Activated effector memory CD4-positive, alpha-beta T cell treated with anti-CD3 and anti-CD28 coated beads, Interleukin-2, amount 50 U/mL, for 16 hours (primary cell): ENCODE results near the gene ONECUT2.
A peak's percentile ranks its signal among the peaks of the same experiment; 100 is the strongest.
"Not testable (repeated sequence)": the region's sequence is repeated elsewhere in the genome, so short reads cannot be mapped to it uniquely, and the experiment has no call there.

Source experiments
- DNase-seq: peaks from one replicate; pipeline ENCODE4 v3.0.0-alpha.2; 2020

Gene ONECUT2

GRCh38 chr18:57434536-57435494 is at the start of gene ONECUT2:
Gene ONECUT2 (plus strand): TSS chr18:57435374. CDS start chr18:57435717, 343 bp downstream.
- DNase-seq = peak; percentile 85

GRCh38 chr18:57389271-57389670 is 45.9 kb upstream of the ONECUT2 start:
- DNase-seq = no peak

- no peak for DNase-seq
These were observed 45.1 kb upstream of the ONECUT2 start for GRCh38 chr18:57390044-57390443.

DNA sequence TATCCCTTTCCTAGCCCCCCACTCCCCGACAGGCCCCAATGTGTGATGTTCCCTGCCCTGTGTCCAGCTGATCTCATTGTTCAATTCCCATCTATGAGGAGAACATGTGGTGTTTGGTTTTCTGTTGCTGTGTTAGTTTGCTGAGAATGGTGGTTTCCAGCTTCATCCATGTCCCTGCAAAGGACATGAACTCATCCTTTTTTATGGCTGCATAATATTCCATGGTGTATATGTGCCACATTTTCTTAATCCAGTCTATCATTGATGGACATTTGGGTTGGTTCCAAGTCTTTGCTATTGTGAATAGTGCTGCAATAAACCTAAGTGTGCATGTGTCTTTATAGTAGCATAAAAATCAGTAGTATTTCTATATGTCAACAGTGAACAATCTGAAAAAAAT is 40.4 kb upstream of the ONECUT2 start:
- not testable (repeated sequence) for DNase-seq

DNA sequence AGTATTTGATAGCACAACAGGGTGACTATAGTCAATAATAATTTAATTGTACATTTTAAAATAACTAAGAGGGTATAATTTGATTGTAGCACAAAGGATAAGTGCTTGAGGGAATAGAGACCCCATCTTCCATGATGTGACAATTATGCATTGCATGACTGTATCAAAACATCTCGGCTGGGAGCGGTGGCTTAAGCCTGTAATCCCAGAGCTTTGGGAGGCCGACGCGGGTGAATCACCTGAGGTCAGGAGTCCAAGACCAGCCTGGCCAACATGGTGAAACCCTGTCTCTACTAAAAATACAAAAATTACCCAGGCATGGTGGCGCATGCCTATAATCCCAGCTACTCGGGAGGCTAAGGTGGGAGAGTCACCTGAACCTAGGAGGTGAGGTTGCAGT is 38.3 kb upstream of the ONECUT2 start:
- not testable (repeated sequence) for DNase-seq

GRCh38 chr18:57397440-57398132 is 37.6 kb upstream of the ONECUT2 start:
- DNase-seq = no peak

- no peak for DNase-seq
These were observed 30.8 kb upstream of the ONECUT2 start for GRCh38 chr18:57404345-57404744.

- no peak for DNase-seq
These were observed 25.5 kb upstream of the ONECUT2 start for GRCh38 chr18:57409650-57410049.

- no peak for DNase-seq
These were observed 24.4 kb upstream of the ONECUT2 start for GRCh38 chr18:57410749-57411148.

DNA sequence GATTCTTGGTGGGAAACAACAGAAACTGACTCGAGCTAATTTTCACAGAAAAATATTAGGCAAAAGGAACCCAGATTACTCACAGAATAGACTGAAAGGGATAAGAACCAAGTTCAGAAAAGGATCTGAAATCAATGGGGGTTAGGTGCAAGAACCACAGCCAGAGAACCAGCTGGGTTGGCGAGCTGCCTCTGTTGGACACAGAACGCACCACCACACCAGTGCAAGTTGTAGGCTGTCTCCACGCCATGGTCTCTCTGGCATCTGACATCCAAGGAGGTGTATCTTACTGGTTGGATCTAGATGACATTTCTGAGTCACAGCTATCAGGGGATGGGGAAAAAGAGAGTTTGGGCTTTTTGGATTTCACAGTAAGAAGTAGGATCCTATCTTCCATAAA is 18.6 kb upstream of the ONECUT2 start:
- DNase-seq = no peak

DNA sequence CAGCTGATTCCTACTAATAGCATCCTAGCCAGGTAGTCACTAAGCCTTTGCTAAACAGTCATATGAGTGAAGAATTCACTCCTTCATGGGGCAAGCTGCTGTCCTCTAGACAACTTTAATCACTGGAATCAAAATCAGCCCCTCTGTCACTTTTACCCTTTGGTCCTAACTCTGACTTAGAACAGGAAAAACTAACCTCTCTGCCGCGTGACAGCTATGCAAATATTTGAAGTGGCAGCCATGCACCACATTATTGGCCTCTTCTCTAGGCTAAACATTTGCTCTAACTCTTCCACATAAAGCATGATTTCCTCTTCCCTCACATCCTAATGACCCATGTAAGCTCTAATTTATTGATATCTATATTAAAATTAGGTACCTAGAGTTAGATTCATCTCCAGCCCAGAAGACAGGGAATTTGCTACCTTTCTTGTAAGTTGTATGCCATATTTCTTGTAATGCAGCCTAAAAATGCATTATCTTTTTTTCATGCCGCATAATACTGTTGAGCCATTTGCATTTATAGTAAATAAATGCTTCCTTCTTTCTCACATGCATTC is 12.8 kb upstream of the ONECUT2 start:
- no peak for DNase-seq

GRCh38 chr18:57423821-57424220 is 11.4 kb upstream of the ONECUT2 start:
- no peak for DNase-seq

- DNase-seq = no peak
These were observed 10.1 kb upstream of the ONECUT2 start for GRCh38 chr18:57425096-57425495.

- DNase-seq = no peak
These were observed 9.0 kb upstream of the ONECUT2 start for GRCh38 chr18:57426187-57426586.

DNA sequence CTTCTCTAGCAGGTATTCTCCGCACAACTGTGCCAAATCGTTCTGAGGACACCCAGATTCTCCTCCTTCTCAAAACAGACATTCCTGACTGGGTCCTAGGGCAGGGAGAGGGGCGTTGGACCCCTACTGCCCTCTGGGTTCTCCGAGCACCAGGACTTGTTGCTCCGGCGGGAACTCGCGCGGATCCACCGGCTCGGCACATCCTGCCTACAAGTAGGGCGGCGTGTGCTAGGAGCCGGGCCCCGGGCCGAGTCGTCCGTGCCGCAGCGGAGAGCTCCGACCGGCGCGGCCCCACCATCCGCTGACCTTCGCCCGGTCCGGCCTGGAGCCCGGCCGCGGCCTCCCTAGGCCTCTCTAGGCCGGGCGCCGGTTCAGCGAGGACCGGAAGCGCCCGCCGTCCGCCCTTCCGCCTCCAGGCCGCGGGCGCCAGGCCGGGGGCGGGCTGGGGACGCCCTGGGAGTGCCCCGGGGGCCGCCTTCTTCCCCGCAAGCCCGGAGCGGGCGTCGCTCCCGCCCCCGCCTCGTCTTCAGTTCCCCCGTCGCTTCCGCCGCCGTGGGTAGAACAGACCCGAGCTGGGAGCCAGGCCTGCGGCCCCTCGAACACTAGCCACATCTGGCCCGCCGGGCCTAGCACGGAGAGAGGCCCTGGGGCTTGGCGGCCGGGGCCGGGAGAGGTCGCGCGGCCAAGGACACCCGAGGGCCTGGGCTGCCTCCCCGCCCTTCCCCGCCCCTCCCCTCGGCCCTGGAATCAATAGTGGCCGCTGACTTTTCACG is 7.6 kb upstream of the ONECUT2 start:
- DNase-seq = no peak

- no peak for DNase-seq
These were observed 6.7 kb upstream of the ONECUT2 start for GRCh38 chr18:57428221-57429150.

GRCh38 chr18:57429167-57430078 is 5.8 kb upstream of the ONECUT2 start:
- DNase-seq = no peak

- no peak for DNase-seq
These were observed 4.8 kb upstream of the ONECUT2 start for GRCh38 chr18:57430079-57431001.

GRCh38 chr18:57431002-57431382 is 4.2 kb upstream of the ONECUT2 start:
- DNase-seq = no peak
